Neuronal stem cell (in vitro differentiated cells): ENCODE data around the gene PIMREG.

Experiments used
- DNase-seq: peaks from one replicate; pipeline ENCODE4 v3.0.0-alpha.2; 2013; ENCODE audit warnings: low spot score
- H2AFZ ChIP-seq: one replicate; pipeline ENCODE4 v1.6.1; 2013; ENCODE audit warnings: mild to moderate bottlenecking, low read length, inconsistent platforms
- H2AK5ac ChIP-seq: 2 replicates; pipeline ENCODE4 v1.6.1; 2013; ENCODE audit warnings: low read depth, mild to moderate bottlenecking, inconsistent platforms, low read length, moderate library complexity, mixed read lengths
- H2BK120ac ChIP-seq: 2 replicates; pipeline ENCODE4 v1.6.1; 2013; ENCODE audit warnings: low read depth, mild to moderate bottlenecking, inconsistent platforms, low read length, moderate library complexity, mixed read lengths
- H2BK12ac ChIP-seq: one replicate; pipeline ENCODE4 v1.6.1; 2013; ENCODE audit warnings: low read length, inconsistent platforms
- H2BK15ac ChIP-seq: 2 replicates; pipeline ENCODE4 v1.6.1; 2013; ENCODE audit warnings: mild to moderate bottlenecking, low read length, inconsistent platforms, mixed read lengths
- H2BK5ac ChIP-seq: one replicate; pipeline ENCODE4 v1.6.1; 2013; ENCODE audit warnings: inconsistent platforms, mild to moderate bottlenecking, low read length, moderate library complexity
- H3K14ac ChIP-seq: one replicate; pipeline ENCODE4 v1.6.1; 2013; ENCODE audit warnings: low read length, inconsistent platforms
- H3K18ac ChIP-seq: 2 replicates; pipeline ENCODE4 v1.6.1; 2013; ENCODE audit warnings: low read length, inconsistent platforms
- H3K23ac ChIP-seq: 2 replicates; pipeline ENCODE4 v1.6.1; 2013; ENCODE audit warnings: low read depth, mild to moderate bottlenecking, mixed read lengths, low read length, inconsistent platforms; ENCODE audit not compliant: poor library complexity
- H3K27ac ChIP-seq: replicated peaks from 3 replicates; pipeline ENCODE4 v1.5.1; 2013; ENCODE audit warnings: low read length, inconsistent platforms
- H3K27me3 ChIP-seq, 3 experiments: 2 replicates each; pipeline ENCODE4 v1.6.1; 2013; ENCODE audit warnings: low read length in 3 of 3, mild to moderate bottlenecking in 2 of 3, inconsistent platforms in 1 of 3, low read depth in 1 of 3, mixed read lengths in 1 of 3, moderate library complexity in 1 of 3; ENCODE audit not compliant: control insufficient read depth in 3 of 3, insufficient read depth in 3 of 3
- H3K36me3 ChIP-seq, 2 donors: replicated peaks in 1 of 2; 2 replicates each; pipeline ENCODE4 v1.6.1; 2013; ENCODE audit warnings: low read length in 2 of 2; ENCODE audit not compliant: control insufficient read depth in 2 of 2, insufficient read depth in 2 of 2
- H3K4ac ChIP-seq: 2 replicates; pipeline ENCODE4 v1.6.1; 2013; ENCODE audit warnings: inconsistent platforms, mild to moderate bottlenecking, low read length, moderate library complexity
- H3K4me1 ChIP-seq, 2 donors: 1 replicate in 1 of 2; 2 replicates in 1 of 2; pipeline ENCODE4 v1.6.1; 2013; ENCODE audit warnings: low read length in 2 of 2, low read depth in 1 of 2; ENCODE audit not compliant: control insufficient read depth in 2 of 2, insufficient read depth in 1 of 2
- H3K4me2 ChIP-seq: one replicate; pipeline ENCODE4 v1.6.1; 2013; ENCODE audit warnings: mild to moderate bottlenecking, low read length, inconsistent platforms; ENCODE audit not compliant: insufficient read depth, poor library complexity, severe bottlenecking
- H3K4me3 ChIP-seq, 2 donors: 2 replicates each; pipeline ENCODE4 v1.5.1; 2013; ENCODE audit warnings: low read length in 2 of 2, mild to moderate bottlenecking in 2 of 2, inconsistent platforms in 1 of 2, moderate library complexity in 1 of 2
- H3K79me1 ChIP-seq: one replicate; pipeline ENCODE4 v1.6.1; 2013; ENCODE audit warnings: low read depth, mild to moderate bottlenecking, inconsistent platforms, low read length, moderate library complexity
- H3K9ac ChIP-seq: one replicate; pipeline ENCODE4 v1.6.1; 2013; ENCODE audit warnings: mild to moderate bottlenecking, low read depth, low read length, inconsistent platforms; ENCODE audit not compliant: poor library complexity
- H3K9me3 ChIP-seq, 2 donors: replicated peaks in 1 of 2; 2 replicates each; pipeline versions ENCODE3 to v1.6.1; 2013; ENCODE audit warnings: low read length in 2 of 2, mild to moderate bottlenecking in 2 of 2, inconsistent platforms in 1 of 2, low read depth in 1 of 2, mixed read lengths in 1 of 2, moderate library complexity in 1 of 2; ENCODE audit not compliant: control insufficient read depth in 2 of 2, insufficient read depth in 1 of 2
- H4K8ac ChIP-seq: one replicate; pipeline ENCODE4 v1.6.1; 2013; ENCODE audit warnings: low read depth, mild to moderate bottlenecking, inconsistent platforms, low read length, moderate library complexity
- H4K91ac ChIP-seq: one replicate; pipeline ENCODE4 v1.6.1; 2013; ENCODE audit warnings: low read length, low read depth, mild to moderate bottlenecking, inconsistent platforms; ENCODE audit not compliant: poor library complexity
- WGBS, 2 donors: extraction: QIAGEN DNeasy Blood & Tissue Kit; methylation state at CpG; one replicate each; pipeline ENCODE4 v1.1.7; 2013; ENCODE audit warnings: missing lambda C conversion rate in 2 of 2, mixed read lengths in 1 of 2; ENCODE audit not compliant: insufficient read length in 2 of 2, insufficient replicate concordance in 1 of 2; ENCODE audit errors: extremely low coverage in 2 of 2; 5-methylcytosine and 5-hydroxymethylcytosine counted together

PIMREG gene

GRCh38 chr17:6483507-6483906 lies 39.3 kb downstream of the PIMREG start:
- H3K18ac ChIP-seq: peak overlapping the region; percentile 87
- peaks cover 8 to 15% of the 10 kb centered on the region in 2 donors for H3K4me1 ChIP-seq
- H3K79me1 ChIP-seq: no peaks in the 10 kb centered on the region
- H3K9me3 ChIP-seq: no peaks in the 10 kb centered on the region
- peak overlapping the region; percentile 34 for H4K91ac ChIP-seq
- H3K4me3 ChIP-seq: no peak overlapping the region
- H3K36me3 ChIP-seq: no peaks in the 10 kb centered on the region
- H4K8ac ChIP-seq: peak overlapping the region; percentile 25
- peak overlapping the region; percentile 60 for H2BK15ac ChIP-seq
- peak overlapping the region; percentile 89 for H2AK5ac ChIP-seq
- H3K14ac ChIP-seq: peak overlapping the region; percentile 85
- DNase-seq: no peak
- H2AFZ ChIP-seq: no peak overlapping the region
- peaks cover 0 to 3% (median 0%) of the 10 kb centered on the region in 3 experiments for H3K27me3 ChIP-seq
- H2BK5ac ChIP-seq: no peak overlapping the region
- WGBS, 2 donors: no CpG with 5 or more reads among the region's 16 CpGs
- no peak overlapping the region for H3K4me2 ChIP-seq
- H2BK12ac ChIP-seq: peak overlapping the region; percentile 94
- peak overlapping the region; percentile 54 for H3K9ac ChIP-seq
- no peak overlapping the region for H2BK120ac ChIP-seq
- no peak overlapping the region for H3K23ac ChIP-seq
- H3K4ac ChIP-seq: no peak overlapping the region
- H3K27ac ChIP-seq: no peak overlapping the region

GRCh38 chr17:6485646-6486412 lies 41.6 kb downstream of the PIMREG start:
- H3K23ac ChIP-seq: no peak overlapping the region
- no peak overlapping the region for H3K4ac ChIP-seq
- no peak overlapping the region for H3K4me3 ChIP-seq
- H4K91ac ChIP-seq: no peak overlapping the region
- H4K8ac ChIP-seq: no peak overlapping the region
- no peaks in the 10 kb centered on the region for H3K36me3 ChIP-seq
- H3K9ac ChIP-seq: no peak overlapping the region
- no peak overlapping the region for H3K27ac ChIP-seq
- no peak for DNase-seq
- no peak overlapping the region for H2BK15ac ChIP-seq
- WGBS, 2 donors: no CpG with 5 or more reads among the region's 5 CpGs
- no peak overlapping the region for H3K4me2 ChIP-seq
- no peaks in the 10 kb centered on the region for H3K27me3 ChIP-seq
- H3K9me3 ChIP-seq: no peaks in the 10 kb centered on the region
- H2BK12ac ChIP-seq: no peak overlapping the region
- H3K4me1 ChIP-seq: peaks cover 2 to 3% of the 10 kb centered on the region in 2 donors
- H2AK5ac ChIP-seq: no peak overlapping the region
- H2BK5ac ChIP-seq: no peak overlapping the region
- H2BK120ac ChIP-seq: no peak overlapping the region
- no peak overlapping the region for H3K14ac ChIP-seq
- H3K18ac ChIP-seq: no peak overlapping the region
- H3K79me1 ChIP-seq: no peaks in the 10 kb centered on the region
- no peak overlapping the region for H2AFZ ChIP-seq

GRCh38 chr17:6487251-6488007 lies 43.2 kb downstream of the PIMREG start:
- no peak overlapping the region for H4K91ac ChIP-seq
- peak overlapping the region; percentile 47 for H3K9ac ChIP-seq
- peak overlapping the region; percentile 60 for H2BK15ac ChIP-seq
- DNase-seq: no peak
- no peak overlapping the region for H3K4me2 ChIP-seq
- WGBS, 2 donors: no CpG with 5 or more reads among the region's 13 CpGs
- H2BK120ac ChIP-seq: no peak overlapping the region
- H3K36me3 ChIP-seq: no peaks in the 10 kb centered on the region
- H4K8ac ChIP-seq: no peak overlapping the region
- no peaks in the 10 kb centered on the region for H3K9me3 ChIP-seq
- peak overlapping the region; percentile 7 for H3K18ac ChIP-seq
- peak overlapping the region; percentile 44 for H3K23ac ChIP-seq
- H2BK5ac ChIP-seq: no peak overlapping the region
- H2AK5ac ChIP-seq: peak overlapping the region; percentile 38
- H2AFZ ChIP-seq: no peak overlapping the region
- no peaks in the 10 kb centered on the region for H3K27me3 ChIP-seq
- H3K14ac ChIP-seq: peak overlapping the region; percentile 15
- peak overlapping the region; percentile 88 for H2BK12ac ChIP-seq
- no peak overlapping the region for H3K27ac ChIP-seq
- H3K79me1 ChIP-seq: no peaks in the 10 kb centered on the region
- no peak overlapping the region for H3K4ac ChIP-seq
- peaks cover 4 to 8% of the 10 kb centered on the region in 2 donors for H3K4me1 ChIP-seq
- no peak overlapping the region for H3K4me3 ChIP-seq

GRCh38 chr17:6488008-6488539 lies 43.8 kb downstream of the PIMREG start:
- no peak overlapping the region for H3K9ac ChIP-seq
- H3K36me3 ChIP-seq: no peaks in the 10 kb centered on the region
- H2BK15ac ChIP-seq: peak overlapping the region; percentile 60
- no peak for DNase-seq
- no peak overlapping the region for H3K4me2 ChIP-seq
- H3K18ac ChIP-seq: peak overlapping the region; percentile 7
- no peak overlapping the region for H3K27ac ChIP-seq
- no peaks in the 10 kb centered on the region for H3K79me1 ChIP-seq
- no peaks in the 10 kb centered on the region for H3K27me3 ChIP-seq
- no peak overlapping the region for H4K8ac ChIP-seq
- no CpG with 5 or more reads among the region's 6 CpGs for WGBS, 2 donors
- no peak overlapping the region for H3K4me3 ChIP-seq
- no peak overlapping the region for H2BK120ac ChIP-seq
- H2AK5ac ChIP-seq: no peak overlapping the region
- no peak overlapping the region for H3K4ac ChIP-seq
- H3K23ac ChIP-seq: peak overlapping the region; percentile 44
- peaks cover 4 to 8% of the 10 kb centered on the region in 2 donors for H3K4me1 ChIP-seq
- H3K14ac ChIP-seq: peak overlapping the region; percentile 15
- no peak overlapping the region for H2AFZ ChIP-seq
- H2BK12ac ChIP-seq: no peak overlapping the region
- H3K9me3 ChIP-seq: no peaks in the 10 kb centered on the region
- H2BK5ac ChIP-seq: no peak overlapping the region
- H4K91ac ChIP-seq: no peak overlapping the region
